ENCODE results near the gene HYKK.
"Not testable (repeated sequence)": the region's sequence is repeated elsewhere in the genome, so short reads cannot be mapped to it uniquely, and the experiment has no call there.

The HYKK gene

DNA sequence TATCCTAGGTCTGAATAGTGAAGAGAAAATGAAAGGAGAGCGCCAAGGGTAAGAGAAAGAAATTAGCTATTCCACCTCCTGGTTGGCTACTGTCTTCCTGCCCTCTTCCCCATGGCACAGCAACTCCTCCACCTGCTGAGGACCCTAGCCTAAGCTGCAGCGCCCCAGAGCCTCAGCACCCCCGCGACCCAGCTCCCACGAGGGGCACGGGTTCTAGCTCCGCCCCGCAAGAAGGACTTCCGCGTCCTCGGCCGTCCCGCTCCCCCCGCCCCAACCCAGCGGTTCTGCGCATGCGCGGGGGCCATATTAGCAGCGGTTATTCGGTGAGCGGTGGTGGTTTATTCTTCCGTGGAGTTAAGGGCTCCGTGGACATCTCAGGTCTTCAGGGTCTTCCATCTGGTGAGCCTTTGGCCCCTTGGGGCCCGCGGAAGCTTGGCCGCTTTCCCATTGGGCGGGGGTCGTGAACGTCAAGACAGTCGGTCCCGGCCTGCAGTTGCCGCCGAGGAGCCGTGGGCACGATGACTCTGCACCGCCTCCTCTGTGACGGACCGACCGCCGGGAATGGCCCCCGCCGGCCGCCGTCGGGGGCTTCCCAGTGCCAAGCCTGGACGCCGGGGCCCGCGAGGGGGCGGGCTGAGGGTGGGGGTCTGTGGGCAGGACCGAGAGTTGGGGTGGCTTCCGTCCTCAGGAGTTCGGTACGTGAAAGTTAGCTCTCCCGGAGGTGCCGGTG is 32.9 kb downstream of the HYKK start, which contains the start of gene PSMA4:
Gene PSMA4 (plus strand): TSS at position 304 of the 730 bp plus-strand sequence. CDS start 1,484 bp downstream, outside the sequence.
- peak; percentile 86 for DNase-seq (ENCODE audit: low spot score)

DNA sequence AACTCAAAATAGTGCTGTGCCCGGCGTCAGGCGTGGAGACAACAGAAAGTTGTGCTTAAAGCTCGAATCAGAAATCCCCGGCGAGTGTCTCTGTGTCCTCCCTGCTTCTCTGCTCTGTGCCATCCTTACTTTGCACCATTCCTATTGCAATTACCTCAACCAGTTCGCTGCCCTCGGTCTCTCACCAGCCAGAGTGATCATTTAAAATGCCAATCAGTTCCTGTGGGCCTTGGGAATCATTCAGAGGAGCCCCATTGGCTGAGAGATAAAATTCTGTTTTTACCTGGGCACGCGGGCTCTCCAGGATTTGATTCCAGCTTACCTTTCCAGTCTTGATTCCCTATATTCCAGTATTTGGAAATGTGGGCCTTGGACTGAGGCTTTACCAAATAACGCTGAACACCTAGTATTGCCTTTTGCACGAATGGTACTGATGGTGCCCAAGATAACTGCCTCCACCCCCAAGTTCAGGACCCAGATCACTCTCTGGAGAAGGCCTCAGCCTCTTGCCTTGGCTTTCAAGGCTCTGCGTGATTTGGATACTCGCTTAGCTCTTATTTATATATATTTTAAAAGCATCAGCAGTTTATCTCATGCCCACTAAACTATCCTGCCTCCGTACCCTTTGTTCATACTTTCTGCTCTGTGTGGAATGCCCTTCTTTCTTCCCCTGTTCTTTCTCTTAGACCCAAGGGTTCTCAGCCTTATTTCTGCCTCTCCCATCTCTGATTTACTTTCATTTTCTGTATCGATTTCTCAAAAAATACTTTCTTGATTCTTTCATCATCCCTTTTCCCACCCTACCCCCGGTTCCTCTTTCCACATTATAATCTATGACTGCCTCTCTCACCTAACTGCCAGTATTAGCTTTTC is 33.7 kb downstream of the HYKK start:
- no peak for DNase-seq (ENCODE audit: low spot score)

DNA sequence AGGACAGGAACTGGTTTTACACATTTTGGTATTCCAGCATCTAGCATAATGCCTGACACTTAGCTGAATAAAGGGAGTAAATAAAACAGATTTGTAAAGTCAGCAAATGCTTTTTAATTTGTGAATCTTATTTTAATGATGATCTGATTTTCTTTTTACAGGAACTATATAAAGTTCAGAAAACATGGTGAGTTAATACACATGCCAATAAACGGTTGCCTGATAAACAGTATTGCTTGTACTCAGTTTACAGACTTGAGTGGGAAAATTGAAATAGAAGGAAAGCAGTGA is 34.3 kb downstream of the HYKK start:
- DNase-seq (ENCODE audit: low spot score) = no peak

DNA sequence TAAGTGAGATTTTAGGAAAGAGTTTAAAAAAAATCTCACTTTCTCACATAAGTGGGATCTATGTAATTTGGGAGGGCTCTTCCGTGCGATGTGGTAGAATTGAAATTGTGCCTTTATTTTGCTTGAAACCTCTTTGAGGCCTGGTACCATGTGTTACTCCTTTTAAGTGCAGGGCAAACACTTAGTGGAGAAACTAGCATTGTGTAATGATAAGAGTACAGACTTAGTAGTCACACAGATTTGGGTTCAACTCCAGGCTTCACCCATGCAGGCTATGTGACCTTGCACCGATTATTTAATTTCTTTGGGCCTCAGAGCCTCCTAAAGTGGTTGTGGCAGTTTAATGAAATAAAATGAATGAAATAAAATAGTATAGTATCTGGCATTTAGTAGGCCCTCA is 35.3 kb downstream of the HYKK start:
- DNase-seq (ENCODE audit: low spot score) = no peak

DNA sequence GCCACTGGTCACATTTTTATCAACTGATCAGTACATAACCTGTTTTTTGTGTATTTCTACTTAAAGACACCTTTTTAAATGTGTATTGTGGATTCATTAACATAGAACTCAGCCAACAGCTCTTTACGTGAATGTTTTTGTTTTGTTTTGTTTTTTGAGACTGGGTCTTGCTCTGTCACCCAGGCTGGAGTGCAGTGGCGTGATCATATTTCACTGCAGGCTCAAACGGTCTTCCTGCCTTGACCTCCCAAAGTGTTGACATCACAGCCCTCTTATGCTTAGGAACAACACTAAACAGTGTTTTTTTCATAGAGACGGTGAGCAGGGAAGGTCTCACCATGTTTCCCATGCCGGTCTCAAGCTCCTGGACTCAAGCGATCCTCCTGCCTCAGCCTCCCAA is 42.8 kb downstream of the HYKK start:
- no peak for DNase-seq (ENCODE audit: low spot score)

DNA sequence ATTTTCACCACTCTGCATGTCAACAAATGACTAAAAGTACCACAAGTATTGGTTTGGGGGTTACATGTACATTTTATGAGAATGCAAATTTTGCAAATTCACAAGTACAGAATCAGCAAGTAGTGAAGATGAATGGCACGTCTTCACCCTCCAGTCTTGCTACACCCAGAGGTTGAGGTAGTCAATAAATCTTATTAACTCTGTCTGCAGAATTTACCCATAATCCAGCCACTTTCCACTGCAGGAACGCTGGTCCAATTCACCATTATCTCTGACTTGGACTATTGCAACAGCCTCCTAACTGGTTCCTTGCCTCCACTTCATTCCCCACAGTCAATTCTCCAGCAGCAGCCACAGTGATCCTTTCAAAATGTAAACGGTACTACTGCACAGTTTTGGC is 43.4 kb downstream of the HYKK start:
- no peak for DNase-seq (ENCODE audit: low spot score)

DNA sequence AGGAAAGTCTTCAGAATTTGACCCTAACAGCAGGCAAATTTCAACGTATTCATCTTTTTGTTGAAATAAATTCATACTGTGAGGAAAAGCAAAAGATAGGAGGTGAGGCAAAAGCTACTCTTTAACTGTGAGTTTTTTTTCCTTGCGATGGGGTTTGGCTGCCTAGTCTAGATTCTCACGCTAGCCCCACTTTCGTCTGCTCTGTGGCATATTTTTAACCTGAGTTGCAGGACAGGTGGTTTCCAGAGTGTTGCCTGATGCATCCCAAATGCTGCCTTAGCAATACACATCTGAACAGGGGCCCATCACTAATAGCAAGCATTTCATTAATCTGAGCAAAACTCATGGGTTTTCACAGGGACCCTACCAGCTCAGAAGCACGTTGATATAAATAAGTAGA is 44.5 kb downstream of the HYKK start:
- no peak for DNase-seq (ENCODE audit: low spot score)

DNA sequence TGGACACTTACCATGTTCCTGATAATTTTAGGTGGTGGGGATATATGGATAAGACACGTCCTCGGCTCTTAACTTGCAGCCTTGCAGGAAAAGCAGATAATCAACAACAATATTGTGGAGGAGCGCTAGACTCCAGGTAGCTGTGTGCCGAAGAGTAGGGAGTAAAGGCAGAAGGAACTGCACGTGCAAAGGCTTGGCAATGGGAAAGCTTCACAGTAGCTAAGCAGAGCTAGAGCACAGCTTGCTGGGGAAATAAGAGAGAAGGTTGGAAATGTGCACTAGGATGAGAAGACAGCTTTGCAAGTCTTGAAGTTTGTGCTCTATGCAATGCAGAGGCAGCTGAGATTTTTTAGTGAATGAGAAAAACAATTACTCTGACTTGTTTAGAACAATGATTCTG is 45.2 kb downstream of the HYKK start:
- no peak for DNase-seq (ENCODE audit: low spot score)

DNA sequence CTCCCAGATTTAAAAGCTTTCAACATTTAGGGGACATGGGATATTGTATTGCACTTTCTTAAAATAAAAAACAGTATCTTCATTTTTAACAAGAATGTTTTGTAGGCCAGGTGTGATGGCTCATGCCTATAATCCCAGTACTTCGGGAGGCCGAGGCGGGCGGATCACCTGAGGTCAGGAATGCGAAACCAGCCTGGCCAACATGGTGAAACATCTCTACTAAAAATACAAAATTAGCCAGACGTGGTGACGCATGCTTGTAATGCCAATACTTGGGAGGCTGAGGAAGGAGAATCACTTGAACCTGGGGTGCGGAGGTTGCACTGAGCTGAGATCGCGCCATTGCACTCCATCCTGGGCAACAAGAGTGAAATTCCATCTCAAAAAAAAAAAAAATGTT is 52.8 kb downstream of the HYKK start:
- DNase-seq (ENCODE audit: low spot score) = not testable (repeated sequence)

DNA sequence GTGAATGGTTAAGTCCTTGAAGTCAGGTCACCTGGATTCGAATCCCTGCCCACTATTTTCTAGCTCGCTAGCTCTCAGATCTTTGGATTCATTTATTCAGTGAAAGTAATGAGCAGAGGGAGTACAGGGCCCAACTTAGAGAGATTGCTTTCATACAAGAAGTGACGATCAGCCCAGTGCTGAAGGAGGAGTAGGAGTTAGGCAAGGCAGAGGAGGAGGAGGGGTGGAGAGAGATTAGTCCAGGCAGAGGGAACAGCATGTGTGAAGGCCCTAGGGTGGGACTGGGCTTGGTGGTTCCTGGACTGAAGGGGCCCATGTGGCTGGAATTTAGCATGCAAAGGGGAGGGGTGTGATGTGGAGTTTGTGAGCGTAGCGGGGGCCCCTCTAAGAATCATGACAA is 54.1 kb downstream of the HYKK start:
- no peak for DNase-seq (ENCODE audit: low spot score)

DNA sequence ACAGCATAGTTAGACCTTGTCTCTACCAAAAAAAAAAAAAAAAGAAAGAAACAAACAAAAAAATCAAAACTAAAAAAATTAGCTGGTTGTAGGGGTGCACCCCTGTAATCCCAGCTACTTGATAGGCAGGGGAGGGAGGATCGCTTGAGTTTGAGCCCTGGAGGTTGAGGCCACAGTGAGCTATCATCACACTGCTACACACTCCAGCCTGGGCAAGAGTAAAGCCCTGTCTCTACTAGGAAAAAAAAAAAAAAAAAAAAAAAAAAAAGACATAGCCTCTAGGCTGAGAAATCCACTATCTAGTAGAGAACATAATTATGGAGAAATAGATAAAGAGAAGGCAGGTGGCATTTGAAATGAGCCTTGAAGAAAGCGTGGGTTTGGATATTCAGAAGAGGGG is 55.7 kb downstream of the HYKK start:
- DNase-seq (ENCODE audit: low spot score) = no peak

DNA sequence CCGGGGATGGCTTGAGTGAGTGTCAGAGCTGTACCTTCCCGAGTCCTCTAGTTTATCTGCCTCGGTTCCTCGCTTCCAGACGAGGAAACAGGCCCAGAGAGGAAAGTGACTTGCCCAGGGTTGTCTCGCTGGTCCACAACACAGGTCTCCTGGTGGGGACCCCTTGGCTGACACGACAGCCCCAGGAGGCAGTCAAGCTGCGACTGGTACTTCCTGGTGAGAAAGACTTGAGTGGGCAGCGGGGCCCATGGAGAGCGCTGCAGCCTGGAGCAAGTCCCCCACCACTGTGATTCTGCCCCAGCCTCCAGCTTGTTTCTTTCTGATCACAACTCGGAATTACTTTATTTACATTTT is 57.3 kb downstream of the HYKK start:
- DNase-seq (ENCODE audit: low spot score) = no peak

DNA sequence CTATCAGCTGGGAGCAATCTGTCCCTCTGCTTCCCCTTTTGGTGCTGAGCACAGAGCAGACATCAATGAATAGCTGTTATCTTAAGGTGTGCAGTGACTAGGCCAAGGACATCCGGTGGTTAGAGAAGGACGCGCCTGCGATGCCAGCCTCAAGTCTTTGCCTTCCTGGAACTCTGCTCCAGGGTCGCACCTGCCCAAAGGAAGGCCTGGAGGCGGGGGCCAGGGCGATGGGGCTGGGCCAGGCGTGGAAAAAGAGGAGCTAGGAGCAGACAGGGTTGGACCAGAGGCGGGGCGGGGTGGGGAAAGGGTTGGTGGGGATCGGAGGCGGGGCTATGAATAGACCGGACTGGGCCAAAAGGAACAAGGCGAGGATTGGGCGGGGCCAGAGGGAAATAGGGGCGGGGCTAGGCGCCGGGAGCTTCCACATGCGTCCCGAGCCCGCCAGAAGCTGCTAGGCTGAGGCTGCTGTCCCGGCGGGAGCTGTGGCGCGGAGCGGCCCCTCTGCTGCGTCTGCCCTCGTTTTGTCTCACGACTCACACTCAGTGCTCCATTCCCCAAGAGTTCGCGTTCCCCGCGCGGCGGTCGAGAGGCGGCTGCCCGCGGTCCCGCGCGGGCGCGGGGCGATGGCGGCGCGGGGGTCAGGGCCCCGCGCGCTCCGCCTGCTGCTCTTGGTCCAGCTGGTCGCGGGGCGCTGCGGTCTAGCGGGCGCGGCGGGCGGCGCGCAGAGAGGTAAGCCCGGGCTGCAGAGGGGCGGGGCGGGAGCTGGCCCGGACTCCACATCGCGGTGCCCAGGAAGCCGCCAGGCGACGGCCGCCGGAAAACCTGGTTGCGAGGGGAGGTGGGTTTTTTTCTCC is 57.9 kb downstream of the HYKK start, which contains the start of gene CHRNA5:
Gene CHRNA5 (plus strand): TSS at position 424 of the 854 bp plus-strand sequence. CDS start 200 bp downstream, at position 624.
- no peak for DNase-seq (ENCODE audit: low spot score)

DNA sequence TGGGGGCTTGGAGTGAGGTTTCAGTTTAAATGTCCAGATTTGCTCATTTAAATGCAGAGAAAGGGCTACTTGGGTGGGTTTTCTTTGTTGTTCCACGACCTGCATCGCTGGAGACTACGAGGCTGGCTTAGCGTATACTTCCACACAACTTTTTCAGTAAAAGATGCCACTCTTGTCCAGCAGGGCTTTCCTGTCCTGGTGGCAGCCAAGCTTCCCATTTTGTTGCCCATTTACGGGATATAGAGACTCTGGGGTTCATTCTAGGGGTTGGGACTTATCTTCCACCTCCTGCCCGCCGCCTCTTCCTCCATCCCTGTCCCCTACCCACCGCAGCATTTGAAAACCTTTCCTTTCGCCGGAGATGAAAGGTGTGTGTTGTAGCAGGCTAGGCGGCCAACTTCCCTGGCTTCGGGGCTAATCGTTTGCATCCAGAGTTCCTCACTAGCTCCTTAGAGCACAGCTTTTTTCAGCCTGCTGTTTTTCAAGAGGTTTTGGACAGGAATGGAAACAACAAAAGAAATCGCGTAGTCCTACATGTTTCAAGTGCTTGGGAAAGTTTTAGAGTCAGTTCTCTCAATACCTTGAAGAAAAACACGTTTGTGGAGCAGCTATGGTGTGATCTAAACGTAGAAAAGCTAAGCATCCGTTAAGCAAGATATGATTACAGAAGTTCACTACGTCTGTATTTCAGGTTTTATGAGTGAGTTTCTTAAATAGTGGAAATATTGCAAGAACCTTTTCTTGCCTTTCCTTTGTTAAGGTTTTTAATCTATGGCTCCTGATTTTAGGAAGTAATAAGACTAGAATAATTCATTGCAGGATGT is 58.8 kb downstream of the HYKK start:
- DNase-seq (ENCODE audit: low spot score) = no peak

DNA sequence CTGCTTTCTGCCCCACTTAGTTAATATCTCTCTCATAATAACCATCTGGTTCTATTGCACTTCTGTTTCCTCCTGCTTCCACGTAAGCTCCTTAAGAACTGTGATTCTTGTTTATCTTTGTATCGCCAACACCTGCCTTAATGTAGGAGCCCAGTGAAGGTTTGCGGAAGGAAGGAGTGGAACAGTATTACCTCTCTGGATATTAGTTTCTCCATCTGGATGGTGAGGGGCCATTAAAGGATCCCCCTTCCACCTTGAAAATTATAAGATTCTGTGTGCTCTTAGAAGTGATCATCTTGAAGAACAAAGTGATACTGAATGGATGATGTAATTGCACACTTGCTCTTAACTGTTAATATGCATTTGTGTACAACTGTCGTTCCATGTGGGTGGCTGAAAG is 60.2 kb downstream of the HYKK start:
- DNase-seq (ENCODE audit: low spot score) = no peak

DNA sequence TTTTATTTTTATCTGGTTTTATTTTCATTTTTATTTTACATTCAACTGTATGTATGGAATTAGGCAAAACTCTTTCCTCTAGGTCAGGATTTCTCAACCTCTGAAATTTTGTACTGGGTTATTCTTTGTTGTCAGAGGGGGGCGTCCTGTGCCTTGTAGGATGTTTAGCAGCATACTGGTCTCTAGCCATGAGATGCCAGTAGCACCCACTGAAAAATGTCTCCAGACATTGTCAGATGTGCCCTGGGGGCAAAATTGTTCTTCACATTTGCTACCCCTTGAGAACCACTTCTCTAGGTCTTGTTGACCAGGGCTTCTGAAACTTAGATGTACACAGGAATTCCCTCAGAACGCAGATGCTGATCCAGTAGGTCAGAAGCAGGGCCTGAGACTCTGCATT is 63.3 kb downstream of the HYKK start:
- DNase-seq (ENCODE audit: low spot score) = no peak

DNA sequence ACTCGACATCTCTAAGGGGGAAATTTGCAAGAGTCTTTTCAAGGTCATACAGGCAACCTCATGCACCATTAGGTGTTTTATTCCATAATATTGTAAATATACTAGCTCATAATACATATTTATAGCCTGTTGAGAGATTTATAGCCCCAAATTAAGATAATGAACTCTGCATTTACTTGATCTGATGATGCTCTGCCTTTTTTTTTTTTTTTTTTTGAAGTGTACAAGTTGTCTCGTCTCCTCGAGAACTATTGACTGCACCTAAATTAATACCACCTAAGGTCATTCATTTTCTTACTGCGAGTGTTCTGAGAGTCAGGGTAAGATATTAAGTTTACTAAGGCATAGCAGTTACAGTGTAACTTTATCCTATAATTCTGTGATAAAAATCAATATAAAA is 64.0 kb downstream of the HYKK start:
- no peak for DNase-seq (ENCODE audit: low spot score)

DNA sequence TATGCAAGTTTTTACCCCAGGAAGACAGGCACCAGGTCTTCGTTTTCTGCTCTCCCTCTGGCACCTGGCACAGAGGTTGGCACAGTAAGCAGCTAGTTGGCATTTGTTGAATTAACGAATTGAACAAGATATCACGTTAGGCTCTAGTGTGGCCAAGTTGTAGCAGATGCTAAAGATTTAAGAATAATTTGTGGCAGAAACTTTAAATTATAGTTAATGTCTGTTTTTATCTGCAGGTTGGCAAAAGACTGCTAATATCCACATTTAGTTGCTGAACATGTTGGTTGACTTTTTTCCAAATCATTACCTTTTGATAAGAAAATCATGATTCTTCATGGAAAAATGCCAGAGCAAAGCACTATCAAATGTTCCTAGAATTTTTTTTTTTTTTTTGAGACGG is 66.0 kb downstream of the HYKK start:
- DNase-seq (ENCODE audit: low spot score) = no peak

DNA sequence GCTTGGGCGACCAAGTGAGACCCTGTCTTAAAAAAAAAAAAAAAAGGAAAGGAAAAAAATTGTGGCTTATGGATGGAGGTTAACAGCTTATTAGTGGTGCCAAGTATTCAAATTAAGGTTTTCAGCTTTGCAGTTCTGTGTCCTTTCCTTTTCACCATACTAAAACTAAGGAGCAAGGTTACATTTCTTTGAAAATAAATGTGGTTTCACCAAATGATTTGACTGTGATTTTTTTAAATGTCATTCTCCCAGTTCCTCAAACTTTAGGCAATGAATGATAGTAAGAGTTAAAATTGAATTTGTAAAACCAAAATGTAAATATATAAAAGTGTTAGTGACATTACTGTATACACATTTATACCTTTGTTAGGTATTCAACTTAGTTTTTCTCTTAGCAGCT is 67.6 kb downstream of the HYKK start:
- DNase-seq (ENCODE audit: low spot score) = no peak
